Endothelial cell of umbilical vein (primary cell): ENCODE data around the gene SUMF1. TPM values are rescaled to one million over a fixed set of nuclear protein-coding genes. Genes with fewer than 3 reads are reported as not detected.

Experiments used
- BruUV-seq: library from RNA; stranded (reverse); fragments of 400-500 nt; replicated peaks from 2 replicates; lab custom pipeline; 2021; lab: Mats Ljungman, UMichigan
- CTCF ChIA-PET: fragments of 300-600, 350-600 bp; sonication (Branson Sonifier 250); formaldehyde crosslinking; loops from one replicate; lab custom pipeline; 2021; ENCODE audit warnings: antibody characterized with exemption, inconsistent platforms; lab: Charles Lee
- POLR2A ChIA-PET: fragments of 300-600, 350-600 bp; sonication (Branson Sonifier 250); formaldehyde crosslinking; loops from one replicate; lab custom pipeline; 2021; ENCODE audit warnings: antibody characterized with exemption, inconsistent platforms; lab: Charles Lee
- DNase-seq: peaks from one replicate; pipeline ENCODE4 v3.0.0-alpha.2; 2011; ENCODE audit warnings: low read depth, low spot score
- FAIRE-seq: peaks from 2 replicates; lab custom pipeline; 2011; peaks lifted over from hg19 to GRCh38; lab: Jason Lieb, UNC
- H2AFZ ChIP-seq: 2 replicates; pipeline ENCODE4 v1.6.0; 2012; ENCODE audit warnings: low read depth, low read length, control low read depth, inconsistent platforms
- H3K27ac ChIP-seq: 2 replicates; pipeline ENCODE4 v1.5.1; 2011; ENCODE audit warnings: low read depth, mild to moderate bottlenecking, control low read depth, low read length, moderate library complexity; ENCODE audit not compliant: insufficient read depth
- H3K27me3 ChIP-seq, 2 experiments: 2 replicates each; pipeline versions ENCODE4 v1.6.0 to v1.6.1; 2011; ENCODE audit warnings: low read length in 2 of 2, mixed read lengths in 1 of 2; ENCODE audit not compliant: control insufficient read depth in 2 of 2, insufficient read depth in 2 of 2
- H3K36me3 ChIP-seq, 2 experiments: 2 replicates in 1 of 2; 3 replicates in 1 of 2; pipeline ENCODE4 v1.5.1; 2011; ENCODE audit warnings: low read length in 2 of 2, mild to moderate bottlenecking in 1 of 2, moderate library complexity in 1 of 2; ENCODE audit not compliant: control insufficient read depth in 2 of 2, insufficient read depth in 2 of 2; ENCODE audit errors: extremely low read depth in 1 of 2
- H3K4me1 ChIP-seq: 3 replicates; pipeline ENCODE4 v1.5.1; 2011; ENCODE audit warnings: mild to moderate bottlenecking, low read length; ENCODE audit not compliant: control insufficient read depth, insufficient read depth; ENCODE audit errors: extremely low read depth
- H3K4me2 ChIP-seq: 2 replicates; pipeline ENCODE4 v1.6.1; 2011; ENCODE audit warnings: low read length, control low read depth, mixed read lengths; ENCODE audit not compliant: insufficient read depth
- H3K4me3 ChIP-seq, 3 experiments: fragments of 200-600 bp in 1 of 3; sonication (generic), shearing (Covaris generic) in 1 of 3; replicated peaks in 1 of 3; 2 replicates each; pipeline ENCODE4 v1.5.1; 2011 to 2016; ENCODE audit warnings: control low read depth in 3 of 3, low read length in 3 of 3, mild to moderate bottlenecking in 2 of 3, inconsistent platforms in 1 of 3, low read depth in 1 of 3, moderate library complexity in 1 of 3; ENCODE audit not compliant: insufficient read depth in 1 of 3
- H3K79me2 ChIP-seq: 2 replicates; pipeline ENCODE4 v1.6.0; 2012; ENCODE audit warnings: low read length, inconsistent platforms; ENCODE audit not compliant: control insufficient read depth, insufficient read depth
- H3K9ac ChIP-seq: replicated peaks from 2 replicates; pipeline ENCODE3; 2011; ENCODE audit warnings: low read length, control low read depth; ENCODE audit not compliant: insufficient read depth; ENCODE audit errors: extremely low read depth
- H3K9me1 ChIP-seq: replicated peaks from 3 replicates; pipeline ENCODE4 v1.6.0; 2011; ENCODE audit warnings: mild to moderate bottlenecking, low read length; ENCODE audit not compliant: control insufficient read depth, insufficient read depth; ENCODE audit errors: extremely low read depth
- H3K9me3 ChIP-seq: replicated peaks from 2 replicates; pipeline ENCODE4 v1.5.1; 2012; ENCODE audit warnings: low read length, inconsistent platforms; ENCODE audit not compliant: control insufficient read depth, insufficient read depth
- H4K20me1 ChIP-seq: replicated peaks from 2 replicates; pipeline ENCODE3; 2011; ENCODE audit warnings: mild to moderate bottlenecking, low read length; ENCODE audit not compliant: control insufficient read depth, insufficient read depth; ENCODE audit errors: extremely low read depth
- CTCF ChIP-seq, 2 donors: IDR thresholded peaks; 1 replicate in 1 of 2; 2 replicates in 1 of 2; pipeline ENCODE4 v1.5.1; 2011; ENCODE audit warnings: low read length in 2 of 2, mild to moderate bottlenecking in 2 of 2, moderate library complexity in 2 of 2, control low read depth in 1 of 2, inconsistent platforms in 1 of 2, low read depth in 1 of 2; ENCODE audit not compliant: insufficient read depth in 1 of 2; ENCODE audit errors: extremely low read depth in 1 of 2
- EZH2 ChIP-seq: IDR thresholded peaks from 2 replicates; pipeline ENCODE4 v1.6.1; 2012; ENCODE audit warnings: borderline replicate concordance, low read depth, mild to moderate bottlenecking, moderate library complexity, low read length, inconsistent platforms; ENCODE audit not compliant: severe bottlenecking
- FOS ChIP-seq: IDR thresholded peaks from 2 replicates; pipeline ENCODE4 v1.6.1; 2011; ENCODE audit warnings: mild to moderate bottlenecking, low read length, moderate library complexity, borderline replicate concordance; ENCODE audit not compliant: insufficient read depth
- GATA2 ChIP-seq: IDR thresholded peaks from 2 replicates; pipeline ENCODE4 v1.7.0; 2011; ENCODE audit warnings: low read depth, mild to moderate bottlenecking, moderate library complexity, mixed read lengths, low read length; ENCODE audit not compliant: insufficient read length, insufficient read depth
- JUN ChIP-seq: IDR thresholded peaks from 2 replicates; pipeline ENCODE4 v1.6.1; 2011; ENCODE audit warnings: borderline replicate concordance, low read depth; ENCODE audit not compliant: insufficient read length, insufficient read depth
- MAX ChIP-seq: IDR thresholded peaks from 2 replicates; pipeline ENCODE4 v1.6.1; 2011; ENCODE audit not compliant: insufficient read depth, insufficient read length
- POLR2A ChIP-seq: IDR thresholded peaks from 2 replicates; pipeline ENCODE4 v1.6.1; 2012; ENCODE audit warnings: low read depth, mild to moderate bottlenecking, control low read depth, low read length
- dilution Hi-C: fragments of 300-500 bp; cut with MboI; formaldehyde crosslinking; loops from one replicate; pipeline ENCODE4 v1.15.0; 2019; ENCODE audit warnings: low sequenced_read_pairs; ENCODE audit not compliant: extremely low pct_ligation_motif_present
- intact Hi-C: fragments of 100-400 bp; cut with micrococcal nuclease; formaldehyde crosslinking; loops from one replicate; pipeline ENCODE4 v1.10.0; 2022
- polyA plus RNA-seq, 4 experiments: library from polyadenylated mRNA; depleted of rRNA in 3 of 4; stranded (reverse) in 3 of 4; unstranded in 1 of 4; fragments of >200 nt; gene quantifications; 2 replicates each; pipeline versions ENCODE4 v1.2.1 to v1.2.3, GENCODE V29; 2011 to 2012; ENCODE audit warnings: missing spikeins in 1 of 4
- total RNA-seq: library from RNA; stranded (reverse); gene quantifications from 2 replicates; pipeline ENCODE4 v1.2.3, GENCODE V29; 2021

Gene SUMF1
- total and polyA plus RNA-seq, 2 donors (not counting 3 experiments of a cell fraction or from before 2014, with no cell fraction given): 31.5 to 46.8 TPM

GRCh38 chr3:4408958-4409357 lies 58.1 kb downstream of the SUMF1 start:
- BruUV-seq: no TSS peak
- Histone ChIP-seq H3K36me3 (no peaks in the 10 kb centered on the region), H3K4me2 (no peak overlapping the region), H4K20me1 (no peaks in the 10 kb centered on the region), H3K4me3 (no peak overlapping the region), H2AFZ (no peak overlapping the region), H3K27me3 (no peaks in the 10 kb centered on the region), H3K9me3 (no peaks in the 10 kb centered on the region), H3K4me1 (peaks cover 11% of the 10 kb centered on the region), H3K79me2 (no peaks in the 10 kb centered on the region), H3K27ac (no peak overlapping the region), H3K9ac (no peak overlapping the region), H3K9me1 (no peaks in the 10 kb centered on the region)
- no peak for TF ChIP-seq JUN
- no peak for TF ChIP-seq CTCF (IDR thresholded peaks at IDR 0.05; ENCODE audit: extremely low read depth in 1 of 2, insufficient read depth in 1 of 2, low read depth in 1 of 2, low read length in 2 of 2)
- dilution Hi-C loops: no loop called here
- intact Hi-C loops: no loop called here
- ChIA-PET POLR2A (no interaction called here), CTCF (interaction anchor here (1.1 to 2.6 kb wide), 3 partner anchors 10 to 58 kb away, joined by 4 to 9 read pairs (median 4); no protein-coding TSS in a partner anchor)
- FAIRE-seq (no peak), DNase-seq (no peak)

- Histone ChIP-seq H3K9me3 (no peaks in the 10 kb centered on the region), H3K27ac (no peak overlapping the region), H3K9me1 (no peaks in the 10 kb centered on the region), H3K4me3 (no peak overlapping the region), H4K20me1 (no peaks in the 10 kb centered on the region), H3K4me1 (peaks cover 11% of the 10 kb centered on the region), H3K27me3 (no peaks in the 10 kb centered on the region), H3K9ac (no peak overlapping the region), H3K4me2 (no peak overlapping the region), H3K79me2 (no peaks in the 10 kb centered on the region), H3K36me3 (peaks cover 0 to 2% of the 10 kb centered on the region in 2 experiments), H2AFZ (no peak overlapping the region)
- CTCF ChIA-PET: interaction anchor here (1.1 to 2.6 kb wide), 2 partner anchors 10 to 57 kb away, joined by 3 to 9 read pairs; no protein-coding TSS in a partner anchor
- intact Hi-C loops (no loop called here), dilution Hi-C loops (no loop called here)
- TF ChIP-seq EZH2: no peak
- no peak for TF ChIP-seq POLR2A
- TF ChIP-seq JUN: no peak
- no peak for TF ChIP-seq FOS
- TF ChIP-seq MAX: no peak
- no peak for TF ChIP-seq GATA2
- DNase-seq (peak; percentile 55), FAIRE-seq (no peak)
- POLR2A ChIA-PET: no interaction called here
- no TSS peak for BruUV-seq
These were observed 59.1 kb downstream of the SUMF1 start for GRCh38 chr3:4407941-4408340.
